Measurements from ENCODE around the gene CUTC. TPM values are rescaled to one million over a fixed set of nuclear protein-coding genes. Genes with fewer than 3 reads are reported as not detected.

The CUTC gene
- total RNA-seq, 1 donor from 2014 or later: 16.4 TPM

- no peak for DNase-seq
- peak in 1 of 2 donors; percentile 50 for ATAC-seq
- H3K4me3 ChIP-seq: no peak overlapping the region
- no peaks in the 10 kb centered on the region for H3K9me3 ChIP-seq
- H3K36me3 ChIP-seq: no peaks in the 10 kb centered on the region
- intact Hi-C loops (cut with DNase I): no loop called here
- H3K27ac ChIP-seq: no peak overlapping the region
- H3K27me3 ChIP-seq (ENCODE audit: low read depth): no peaks in the 10 kb centered on the region
- TF ChIP-seq CTCF (IDR thresholded peaks at IDR 0.05): no peak
- H3K4me1 ChIP-seq: peaks cover 4% of the 10 kb centered on the region
Observed at GRCh38 chr10:99775850-99776249, 43.8 kb downstream of the CUTC start.

GRCh38 chr10:99777918-99778714 lies 46.1 kb downstream of the CUTC start:
- Histone ChIP-seq H3K4me3 (no peak overlapping the region), H3K27me3 (ENCODE audit: low read depth) (no peaks in the 10 kb centered on the region), H3K36me3 (no peaks in the 10 kb centered on the region), H3K4me1 (peaks cover 4% of the 10 kb centered on the region), H3K27ac (no peak overlapping the region), H3K9me3 (no peaks in the 10 kb centered on the region)
- intact Hi-C loops (cut with DNase I): no loop called here
- TF ChIP-seq CTCF (IDR thresholded peaks at IDR 0.05): no peak
- ATAC-seq: no peak
- no peak for DNase-seq

- H3K4me1 ChIP-seq: peaks cover 4% of the 10 kb centered on the region
- no peak for DNase-seq
- intact Hi-C loops (cut with DNase I): no loop called here
- no peak for TF ChIP-seq CTCF (IDR thresholded peaks at IDR 0.05)
- H3K27me3 ChIP-seq (ENCODE audit: low read depth): no peaks in the 10 kb centered on the region
- no peaks in the 10 kb centered on the region for H3K9me3 ChIP-seq
- H3K36me3 ChIP-seq: no peaks in the 10 kb centered on the region
- H3K4me3 ChIP-seq: no peak overlapping the region
- peak overlapping the region; percentile 46 for H3K27ac ChIP-seq
- ATAC-seq: peak; percentile 61 to 72
Observed at GRCh38 chr10:99779335-99779734, 47.3 kb downstream of the CUTC start.

- no peaks in the 10 kb centered on the region for H3K27me3 ChIP-seq (ENCODE audit: low read depth)
- ATAC-seq: no peak
- peaks cover 4% of the 10 kb centered on the region for H3K4me1 ChIP-seq
- TF ChIP-seq CTCF (IDR thresholded peaks at IDR 0.05): no peak
- intact Hi-C loops (cut with DNase I): no loop called here
- no peaks in the 10 kb centered on the region for H3K9me3 ChIP-seq
- H3K36me3 ChIP-seq: no peaks in the 10 kb centered on the region
- no peak overlapping the region for H3K27ac ChIP-seq
- DNase-seq: no peak
- H3K4me3 ChIP-seq: no peak overlapping the region
Observed at GRCh38 chr10:99781734-99782429, 49.8 kb downstream of the CUTC start.

GRCh38 chr10:99782447-99783286 lies 50.6 kb downstream of the CUTC start, which contains the start of gene ABCC2:
ABCC2 (plus strand) TSS chr10:99782640; CDS start chr10:99782845, 205 bp downstream.
- Histone ChIP-seq H3K9me3 (no peaks in the 10 kb centered on the region), H3K27me3 (ENCODE audit: low read depth) (no peaks in the 10 kb centered on the region), H3K27ac (no peak within 1 kb of the TSS), H3K4me3 (no peak within 1 kb of the TSS), H3K36me3 (no peaks in the 10 kb centered on the region), H3K4me1 (peaks cover 4% of the 10 kb centered on the region)
- ATAC-seq: no peak
- no peak for TF ChIP-seq CTCF (IDR thresholded peaks at IDR 0.05)
- no peak for DNase-seq
- intact Hi-C loops (cut with DNase I): no loop called here

Data from lower lobe of right lung (tissue), 2 donors.